AG09309 (cell line): ENCODE measurements around the gene CCDC97.

ENCODE experiments used
- DNase-seq: peaks from one replicate; pipeline ENCODE4 v3.0.0-alpha.2; 2010; ENCODE audit warnings: low read depth
- H3K4me3 ChIP-seq: 2 replicates; pipeline ENCODE4 v1.5.1; 2011; ENCODE audit warnings: mild to moderate bottlenecking, low read depth, low read length, moderate library complexity; ENCODE audit not compliant: control insufficient read depth
- TF ChIP-seq, protein P1 (sequence below): IDR thresholded peaks from 2 replicates; pipeline ENCODE4 v1.5.1; 2011; ENCODE audit warnings: mild to moderate bottlenecking, low read depth, low read length, inconsistent platforms; ENCODE audit not compliant: insufficient read depth, control insufficient read depth; ENCODE audit errors: missing control alignments

CCDC97 gene

GRCh38 chr19:41328842-41329225 is 18.9 kb downstream of the CCDC97 start:
- DNase-seq, result no peak

GRCh38 chr19:41330481-41330880 is 20.5 kb downstream of the CCDC97 start:
- TF ChIP-seq, protein P1, sequence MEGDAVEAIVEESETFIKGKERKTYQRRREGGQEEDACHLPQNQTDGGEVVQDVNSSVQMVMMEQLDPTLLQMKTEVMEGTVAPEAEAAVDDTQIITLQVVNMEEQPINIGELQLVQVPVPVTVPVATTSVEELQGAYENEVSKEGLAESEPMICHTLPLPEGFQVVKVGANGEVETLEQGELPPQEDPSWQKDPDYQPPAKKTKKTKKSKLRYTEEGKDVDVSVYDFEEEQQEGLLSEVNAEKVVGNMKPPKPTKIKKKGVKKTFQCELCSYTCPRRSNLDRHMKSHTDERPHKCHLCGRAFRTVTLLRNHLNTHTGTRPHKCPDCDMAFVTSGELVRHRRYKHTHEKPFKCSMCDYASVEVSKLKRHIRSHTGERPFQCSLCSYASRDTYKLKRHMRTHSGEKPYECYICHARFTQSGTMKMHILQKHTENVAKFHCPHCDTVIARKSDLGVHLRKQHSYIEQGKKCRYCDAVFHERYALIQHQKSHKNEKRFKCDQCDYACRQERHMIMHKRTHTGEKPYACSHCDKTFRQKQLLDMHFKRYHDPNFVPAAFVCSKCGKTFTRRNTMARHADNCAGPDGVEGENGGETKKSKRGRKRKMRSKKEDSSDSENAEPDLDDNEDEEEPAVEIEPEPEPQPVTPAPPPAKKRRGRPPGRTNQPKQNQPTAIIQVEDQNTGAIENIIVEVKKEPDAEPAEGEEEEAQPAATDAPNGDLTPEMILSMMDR, result no peak
- no peak for DNase-seq
- H3K4me3 ChIP-seq, result no peak overlapping the region

More at GRCh38 chr19:41328842-41329225, 18.9 kb downstream of the CCDC97 start:
- TF ChIP-seq, protein P1, result no peak
- H3K4me3 ChIP-seq, result no peak overlapping the region

DNA sequence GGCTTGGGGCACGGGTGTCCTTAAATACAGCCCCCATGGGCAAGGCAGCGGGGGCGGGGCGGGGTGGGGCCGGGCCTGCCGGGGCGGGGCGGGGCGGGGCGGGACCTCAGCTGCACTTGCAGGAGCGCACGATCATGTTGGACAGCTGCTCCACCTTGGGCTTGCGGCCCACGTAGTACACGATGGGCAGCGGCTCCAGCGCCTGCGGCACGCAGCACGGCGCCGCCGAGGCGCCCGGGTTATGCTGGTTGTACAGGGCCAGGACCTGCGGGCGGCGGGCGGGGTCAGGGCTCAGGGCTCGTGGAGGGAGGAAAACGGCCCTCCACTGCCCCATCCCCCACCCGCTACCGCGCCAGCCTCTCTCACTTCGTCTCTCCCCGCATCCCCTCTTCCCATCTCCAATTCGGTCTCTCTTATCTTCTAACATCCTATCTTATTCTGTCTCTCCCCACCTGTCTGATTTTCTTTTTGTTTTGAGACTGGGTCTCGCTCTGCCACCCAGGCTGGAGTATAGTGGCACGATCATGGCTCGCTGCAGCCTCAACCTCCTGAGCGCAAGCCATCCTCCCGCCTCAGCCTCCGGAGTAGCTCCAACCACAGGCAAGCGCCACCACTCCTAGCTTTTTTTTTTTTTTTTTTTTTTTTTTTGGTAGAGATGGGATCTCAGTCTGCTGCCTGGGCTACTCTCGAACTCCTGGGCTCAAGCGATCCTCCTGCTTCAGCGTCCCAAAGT is 21.1 kb downstream of the CCDC97 start:
- no peak overlapping the region for H3K4me3 ChIP-seq
- TF ChIP-seq, protein P1, result no peak
- no peak for DNase-seq

GRCh38 chr19:41332000-41332399 is 22.0 kb downstream of the CCDC97 start:
- TF ChIP-seq, protein P1, result no peak
- DNase-seq, result no peak
- H3K4me3 ChIP-seq, result no peak overlapping the region

DNA sequence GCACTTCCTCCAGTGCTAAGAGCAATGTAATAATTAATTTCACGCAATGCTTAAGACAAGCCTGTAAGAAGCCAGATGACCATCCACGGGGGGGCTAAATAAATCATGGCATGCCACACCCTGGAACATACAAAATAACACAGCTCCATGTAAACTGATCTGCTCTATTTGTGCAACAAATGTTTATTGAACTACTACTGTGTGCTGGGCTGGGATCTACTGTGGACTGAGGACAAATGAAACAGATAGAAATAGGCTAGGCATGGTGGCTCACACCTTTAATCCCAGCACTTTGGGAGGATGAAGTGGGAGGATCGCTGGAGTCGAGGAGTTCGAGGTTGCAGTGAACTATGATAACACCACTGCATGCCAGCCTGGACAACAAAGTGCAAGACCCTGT is 22.5 kb downstream of the CCDC97 start:
- TF ChIP-seq, protein P1, result no peak
- DNase-seq, result no peak
- no peak overlapping the region for H3K4me3 ChIP-seq

DNA sequence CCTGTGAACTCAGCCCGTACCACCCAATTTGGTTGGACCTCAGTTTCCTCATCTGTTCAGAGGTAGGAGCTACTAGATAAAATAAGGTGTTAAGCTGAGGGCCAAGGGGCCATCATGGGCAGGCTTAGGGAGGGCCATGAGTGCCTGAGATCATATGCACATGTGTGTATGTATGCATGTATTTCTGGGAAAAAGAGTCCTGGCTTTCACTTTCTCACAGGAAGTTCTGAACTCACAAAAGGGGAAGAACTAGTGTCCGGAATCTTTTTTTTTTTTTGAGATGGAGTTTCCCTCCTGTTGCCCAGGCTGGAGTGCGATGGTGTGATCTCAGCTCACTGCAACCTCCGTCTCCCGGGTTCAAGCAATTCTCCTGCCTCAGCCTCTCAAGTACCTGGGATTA is 24.8 kb downstream of the CCDC97 start:
- TF ChIP-seq, protein P1, result no peak
- no peak for DNase-seq
- H3K4me3 ChIP-seq, result no peak overlapping the region
